B cell (primary cell): Measurements from ENCODE around the gene TSPO.

Source experiments
- CTCF ChIP-seq: fragments of 200-600 bp; IDR thresholded peaks from one replicate; pipeline ENCODE4 v1.8.0; 2022; ENCODE audit warnings: antibody characterized with exemption, mild to moderate bottlenecking
- EZH2 ChIP-seq: IDR thresholded peaks from 2 replicates; pipeline ENCODE4 v1.6.1; 2012; ENCODE audit warnings: borderline replicate concordance, low read depth, mild to moderate bottlenecking, moderate library complexity, low read length; ENCODE audit not compliant: insufficient read depth, poor library complexity, severe bottlenecking

DNA sequence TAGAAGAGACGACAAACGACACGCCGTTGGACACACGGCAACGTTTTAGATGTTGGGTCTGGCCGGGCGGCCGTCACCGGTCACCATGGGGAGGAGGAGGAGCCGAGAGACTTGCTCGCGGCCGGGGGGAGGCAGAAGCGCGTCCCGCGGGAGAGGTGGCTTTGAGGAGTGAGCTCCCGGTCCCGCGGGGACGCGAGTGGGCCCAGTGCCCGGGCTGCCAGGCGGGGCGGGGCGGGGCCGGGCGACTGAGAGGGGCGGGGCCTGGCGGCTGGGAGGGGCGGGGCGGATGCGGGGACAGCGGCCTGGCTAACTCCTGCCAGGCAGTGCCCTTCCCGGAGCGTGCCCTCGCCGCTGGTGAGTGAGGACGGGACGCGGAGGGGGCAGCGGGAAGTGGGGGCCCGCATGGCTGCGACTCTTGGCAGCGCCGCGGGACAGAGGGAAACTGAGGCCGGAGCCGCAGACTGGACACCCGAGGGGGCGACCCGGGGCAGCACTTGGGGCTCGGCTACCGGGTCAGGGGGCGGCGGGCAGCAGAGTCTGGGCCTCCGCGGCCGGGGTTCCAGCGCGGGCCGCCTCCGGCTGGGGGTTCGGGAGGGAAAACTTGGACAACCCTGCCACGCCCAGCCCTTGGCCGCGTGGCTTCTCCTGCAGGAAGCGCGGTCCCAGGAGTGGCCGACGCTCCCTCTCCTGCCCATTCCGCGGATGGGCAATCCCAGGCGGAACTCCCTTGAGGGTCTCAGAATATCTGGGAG, at the start of gene TSPO:
- TF ChIP-seq EZH2 (no peak), CTCF (no peak)
